Metanephros (tissue), 1 donor: ENCODE measurements around the gene VRK1. TPM values are rescaled to one million over a fixed set of nuclear protein-coding genes. Genes with fewer than 3 reads are reported as not detected.

Experiments
- total RNA-seq: library from RNA; depleted of rRNA; stranded (reverse); fragments of >200 nt; gene quantifications from one replicate; pipeline ENCODE4 v1.2.3, GENCODE V29; 2014

VRK1 gene
- total RNA-seq = 21.8 TPM

GRCh38 chr14:96796851-96797581 is at the start of gene VRK1:
TSS of gene VRK1 (plus strand) at chr14:96797382. CDS start at chr14:96833472, 36,090 bp downstream.

